KOPT-K1 (cell line): ENCODE data around the gene LPAR1.

Experiments used
- H3K27ac ChIP-seq: fragments of 200-600 bp; sonication (generic); 2 replicates; pipeline ENCODE4 v1.5.1; 2016; ENCODE audit warnings: antibody characterized with exemption, mild to moderate bottlenecking, low read depth, low read length; ENCODE audit not compliant: poor library complexity, severe bottlenecking
- H3K36me3 ChIP-seq: fragments of 200-600 bp; sonication (generic); 2 replicates; pipeline ENCODE4 v1.5.1; 2017; ENCODE audit warnings: antibody characterized with exemption, mild to moderate bottlenecking, low read length, moderate library complexity; ENCODE audit not compliant: insufficient read depth
- H3K9me3 ChIP-seq: fragments of 200-600 bp; sonication (generic); 2 replicates; pipeline ENCODE4 v1.5.1; 2017; ENCODE audit warnings: antibody characterized with exemption, low read length, mild to moderate bottlenecking; ENCODE audit not compliant: insufficient read depth, poor library complexity, severe bottlenecking

LPAR1 gene

GRCh38 chr9:110968096-110968495, 70.2 kb downstream of the LPAR1 start:
- Histone ChIP-seq H3K36me3 (no peaks in the 10 kb centered on the region), H3K9me3 (no peaks in the 10 kb centered on the region), H3K27ac (no peak overlapping the region)

- no peak overlapping the region for H3K27ac ChIP-seq
- H3K36me3 ChIP-seq, result no peaks in the 10 kb centered on the region
- no peaks in the 10 kb centered on the region for H3K9me3 ChIP-seq
Observed at GRCh38 chr9:110967196-110967595, 71.1 kb downstream of the LPAR1 start.

- H3K27ac ChIP-seq, result no peak overlapping the region
- H3K9me3 ChIP-seq, result peaks cover 6% of the 10 kb centered on the region
- no peaks in the 10 kb centered on the region for H3K36me3 ChIP-seq
Observed at GRCh38 chr9:110960288-110960687, 78.0 kb downstream of the LPAR1 start.

GRCh38 chr9:110958847-110959246, 79.4 kb downstream of the LPAR1 start:
- Histone ChIP-seq H3K9me3 (peaks cover 15% of the 10 kb centered on the region), H3K36me3 (no peaks in the 10 kb centered on the region), H3K27ac (no peak overlapping the region)

GRCh38 chr9:110954822-110955291, 83.4 kb downstream of the LPAR1 start:
- peaks cover 25% of the 10 kb centered on the region for H3K9me3 ChIP-seq
- no peak overlapping the region for H3K27ac ChIP-seq
- no peaks in the 10 kb centered on the region for H3K36me3 ChIP-seq

- H3K36me3 ChIP-seq, result no peaks in the 10 kb centered on the region
- peaks cover 25% of the 10 kb centered on the region for H3K9me3 ChIP-seq
- no peak overlapping the region for H3K27ac ChIP-seq
Observed at GRCh38 chr9:110952540-110952859, 85.8 kb downstream of the LPAR1 start.

GRCh38 chr9:110951805-110952539, 86.3 kb downstream of the LPAR1 start:
- peaks cover 25% of the 10 kb centered on the region for H3K9me3 ChIP-seq
- H3K36me3 ChIP-seq, result no peaks in the 10 kb centered on the region
- H3K27ac ChIP-seq, result no peak overlapping the region

- H3K27ac ChIP-seq, result no peak overlapping the region
- peaks cover 25% of the 10 kb centered on the region for H3K9me3 ChIP-seq
- no peaks in the 10 kb centered on the region for H3K36me3 ChIP-seq
Observed at GRCh38 chr9:110950041-110950645, 88.1 kb downstream of the LPAR1 start.

- Histone ChIP-seq H3K36me3 (no peaks in the 10 kb centered on the region), H3K9me3 (peaks cover 18% of the 10 kb centered on the region), H3K27ac (no peak overlapping the region)
Observed at GRCh38 chr9:110949081-110949480, 89.2 kb downstream of the LPAR1 start.

GRCh38 chr9:110947491-110948044, 90.7 kb downstream of the LPAR1 start:
- no peaks in the 10 kb centered on the region for H3K36me3 ChIP-seq
- no peak overlapping the region for H3K27ac ChIP-seq
- peaks cover 4% of the 10 kb centered on the region for H3K9me3 ChIP-seq

GRCh38 chr9:110942522-110942921, 95.7 kb downstream of the LPAR1 start:
- H3K9me3 ChIP-seq, result no peaks in the 10 kb centered on the region
- no peaks in the 10 kb centered on the region for H3K36me3 ChIP-seq
- no peak overlapping the region for H3K27ac ChIP-seq

- H3K36me3 ChIP-seq, result no peaks in the 10 kb centered on the region
- no peaks in the 10 kb centered on the region for H3K9me3 ChIP-seq
- no peak overlapping the region for H3K27ac ChIP-seq
Observed at GRCh38 chr9:110940951-110941557, 97.2 kb downstream of the LPAR1 start.

- Histone ChIP-seq H3K9me3 (peaks cover 6% of the 10 kb centered on the region), H3K36me3 (no peaks in the 10 kb centered on the region), H3K27ac (no peak overlapping the region)
Observed at GRCh38 chr9:110939573-110939972, 98.7 kb downstream of the LPAR1 start.

GRCh38 chr9:110939047-110939446, 99.2 kb downstream of the LPAR1 start:
- H3K9me3 ChIP-seq, result peaks cover 10% of the 10 kb centered on the region
- H3K36me3 ChIP-seq, result no peaks in the 10 kb centered on the region
- H3K27ac ChIP-seq, result no peak overlapping the region

- Histone ChIP-seq H3K27ac (no peak overlapping the region), H3K9me3 (peaks cover 14% of the 10 kb centered on the region), H3K36me3 (no peaks in the 10 kb centered on the region)
Observed at GRCh38 chr9:110938242-110938641, 100.0 kb downstream of the LPAR1 start.
